Stimulated activated CD8-positive, alpha-beta memory T cell treated with anti-CD3 and anti-CD28 coated beads, Interleukin-7, amount 100 ng/mL, for 48 hours (primary cell): Measurements from ENCODE around the gene ME3.

Experiments used
- DNase-seq, 2 donors: peaks; one replicate each; pipeline ENCODE4 v3.0.0-alpha.2; 2020; ENCODE audit warnings: low read depth in 1 of 2; ENCODE audit errors: extremely low read depth in 1 of 2

Gene ME3

DNA sequence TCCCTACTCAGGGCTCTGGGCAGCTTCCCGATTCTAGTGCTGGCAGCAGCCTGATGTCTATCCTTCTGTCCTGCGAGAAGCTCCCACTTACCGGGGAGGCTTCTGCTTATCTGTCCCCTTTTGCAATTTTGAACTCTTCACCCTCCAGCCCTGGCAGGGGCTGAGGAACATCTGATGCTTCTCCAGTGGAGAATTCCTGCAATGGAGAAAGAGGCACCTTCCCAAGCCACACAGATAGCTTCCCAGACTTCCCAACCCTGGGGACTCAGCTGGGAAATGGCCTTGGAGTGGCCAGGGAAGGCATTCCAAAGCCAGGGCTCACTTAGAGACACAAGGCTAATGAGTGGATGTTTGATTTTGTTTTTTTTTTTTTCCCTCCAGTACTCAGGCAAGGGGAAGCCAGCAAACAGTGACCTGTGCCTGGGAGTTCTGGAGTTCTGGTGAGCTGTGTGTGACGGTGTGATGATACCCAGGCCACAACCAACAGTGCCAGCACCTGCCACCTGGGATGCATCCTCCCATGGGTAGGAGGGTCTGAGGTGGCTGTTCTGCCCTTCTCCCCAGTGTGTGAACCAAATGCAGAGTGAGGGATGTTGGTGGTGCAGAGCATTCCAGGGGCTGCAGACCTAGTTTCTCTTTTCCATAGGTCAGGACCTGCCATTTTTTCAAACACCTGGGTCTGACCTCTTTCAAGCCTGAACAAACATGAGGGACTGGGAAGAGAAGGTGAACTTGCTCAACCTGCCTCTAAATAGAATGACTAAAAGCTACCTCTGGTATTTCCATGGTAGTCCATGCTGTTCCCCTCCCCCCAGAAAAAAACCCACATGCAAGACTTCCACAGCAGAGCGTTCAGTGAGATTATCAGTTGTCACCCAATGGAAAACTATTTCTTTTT lies 202.7 kb downstream of the ME3 start:
- no peak for DNase-seq

DNA sequence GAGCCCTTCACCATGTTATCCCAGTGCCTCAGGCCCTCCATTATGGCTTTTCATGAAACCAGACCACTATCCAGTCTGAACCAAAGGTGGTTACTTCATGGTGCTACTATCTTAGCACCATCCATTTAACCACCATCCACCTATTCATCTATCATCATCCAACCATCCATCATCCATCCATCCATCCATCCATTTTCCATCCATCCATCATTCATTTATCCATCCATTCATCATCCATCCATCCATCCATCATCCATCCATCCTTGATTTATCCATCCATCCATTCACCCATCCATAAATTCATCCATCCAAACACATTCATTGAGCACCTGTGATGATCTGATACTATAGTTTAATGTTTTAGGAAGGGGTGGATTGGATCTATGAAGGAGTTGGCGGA lies 204.2 kb downstream of the ME3 start:
- DNase-seq: no peak

DNA sequence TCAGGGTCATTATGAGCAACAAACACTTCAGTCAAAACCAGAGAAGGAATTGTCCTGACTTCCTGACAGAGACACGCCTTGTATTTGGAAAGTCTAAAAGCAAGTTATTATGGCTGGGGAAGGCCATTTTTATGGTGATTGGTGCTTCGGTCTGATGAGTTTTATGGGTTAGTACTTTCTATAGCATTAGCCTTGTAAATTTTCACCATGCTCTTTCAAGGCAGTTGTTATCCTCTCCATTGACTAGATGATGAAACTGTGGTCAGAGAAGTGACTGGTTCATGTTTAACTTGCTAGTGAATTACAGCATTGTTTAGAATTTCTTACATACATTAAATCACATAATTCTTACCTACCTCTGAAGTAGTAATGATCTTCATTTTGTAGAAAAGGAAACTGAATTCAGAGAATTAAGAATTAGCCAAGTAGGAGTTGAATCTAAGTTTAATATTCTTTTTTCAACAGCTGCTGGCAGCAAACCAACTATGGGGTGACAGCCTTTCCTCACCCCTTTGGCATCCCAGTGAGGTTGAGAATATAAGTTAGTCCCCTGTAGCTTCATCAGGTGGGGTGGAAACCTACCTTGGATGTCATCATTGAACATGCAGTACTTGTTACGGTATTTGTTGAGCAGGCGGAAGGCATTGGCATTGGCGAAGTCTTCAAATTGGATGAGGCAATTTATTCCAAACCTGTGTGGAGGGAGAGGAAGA lies 207.8 kb downstream of the ME3 start:
- no peak for DNase-seq

DNA sequence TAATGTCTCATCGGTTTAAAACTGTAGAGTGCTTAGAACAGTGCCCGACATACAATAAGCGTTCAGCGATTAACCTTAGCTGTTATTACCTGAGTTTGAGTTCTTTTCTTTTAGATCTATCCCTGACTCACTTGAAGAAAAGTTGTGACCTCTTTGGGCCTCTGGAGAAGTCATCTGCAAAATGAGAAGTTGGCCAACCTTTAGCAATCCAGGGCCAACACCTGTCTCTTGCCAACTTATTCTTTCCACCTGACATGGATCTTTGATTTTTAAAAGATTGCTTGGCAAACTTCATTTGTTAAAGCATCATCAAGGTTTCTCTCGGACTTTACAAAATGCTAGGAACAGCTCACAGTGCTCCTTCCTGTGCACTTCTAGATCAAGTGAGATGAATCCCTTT lies 208.5 kb downstream of the ME3 start:
- DNase-seq: no peak

DNA sequence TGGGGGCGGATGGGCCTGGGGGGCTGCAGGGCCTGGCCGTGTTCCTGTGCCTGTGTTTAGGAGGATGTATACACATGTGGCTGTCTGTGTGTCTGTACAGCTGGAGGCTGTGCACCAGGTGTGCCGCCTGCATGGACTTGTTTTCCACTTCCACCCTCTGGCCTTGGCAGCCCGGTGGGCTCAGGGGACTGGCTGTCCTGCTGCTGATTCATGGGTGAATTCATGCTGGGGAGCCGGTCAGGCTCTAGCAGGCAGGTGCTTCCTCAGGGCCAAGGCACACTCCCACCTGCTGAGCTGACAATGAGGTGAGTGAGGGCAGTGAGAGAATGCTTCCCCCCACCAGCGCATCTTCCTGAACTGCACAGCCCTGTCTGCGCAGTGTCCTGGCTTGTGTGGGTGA lies 209.3 kb downstream of the ME3 start:
- no peak for DNase-seq

DNA sequence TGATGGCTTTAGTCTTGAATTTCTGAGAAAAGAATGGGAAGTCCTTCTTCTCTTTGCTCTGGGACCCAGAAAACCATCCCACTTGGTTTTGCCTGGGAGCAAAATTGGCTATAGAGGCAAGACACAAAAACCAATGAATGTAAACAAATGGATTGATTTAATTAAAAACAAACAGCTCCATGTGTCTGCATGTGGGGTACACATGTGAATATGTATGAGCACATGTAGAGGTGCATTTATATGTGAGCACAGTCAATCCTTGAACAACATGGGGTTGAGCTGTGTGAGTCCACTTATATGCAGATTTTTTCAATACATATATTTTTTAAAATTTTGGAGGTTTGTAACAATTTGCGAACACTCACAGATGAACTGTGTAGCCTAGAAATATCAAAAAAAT lies 210.5 kb downstream of the ME3 start:
- DNase-seq: no peak

DNA sequence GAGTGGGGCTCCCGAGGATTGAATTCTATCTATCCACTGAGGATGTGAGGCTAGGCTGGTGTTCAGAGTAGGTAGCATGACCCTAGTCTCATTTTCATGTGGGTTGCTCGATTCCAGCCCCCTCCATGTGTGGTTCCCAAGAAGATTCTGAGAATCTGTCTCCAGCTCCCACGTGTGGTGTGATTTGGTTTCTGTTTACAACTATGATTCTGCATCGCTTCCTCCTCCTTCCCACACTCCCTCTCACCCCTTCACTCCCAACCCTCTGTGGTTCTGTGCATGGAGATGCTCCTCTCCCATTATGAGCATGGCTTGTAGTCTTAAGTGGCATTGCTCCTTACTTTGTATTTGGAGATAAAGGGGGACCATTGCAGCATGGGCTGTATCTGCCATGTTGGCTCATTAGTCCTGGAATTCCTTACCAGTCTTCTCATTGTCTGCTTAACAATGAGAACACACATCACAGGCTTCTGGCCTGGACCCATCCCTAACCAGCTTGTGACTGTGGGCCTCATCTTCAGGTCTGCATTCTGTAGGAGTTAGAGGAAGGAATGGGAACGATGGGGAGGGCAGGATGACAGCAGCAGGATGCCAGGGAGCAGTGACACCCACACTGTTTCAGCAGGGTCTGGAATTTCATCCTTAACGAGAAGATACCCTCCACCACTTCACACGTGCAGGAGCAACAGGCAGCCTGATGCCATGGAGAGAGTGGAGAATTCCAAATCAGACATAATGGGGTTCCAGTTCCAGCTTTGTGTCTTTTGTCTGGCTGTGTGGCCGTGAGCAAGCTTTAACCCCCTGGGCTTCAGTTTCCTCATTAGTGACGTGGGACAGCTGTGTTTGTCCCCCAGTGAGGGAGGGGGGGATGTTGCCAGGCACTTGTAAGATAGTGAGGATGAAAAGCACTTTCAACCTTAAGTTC lies 211.7 kb downstream of the ME3 start:
- DNase-seq: no peak

DNA sequence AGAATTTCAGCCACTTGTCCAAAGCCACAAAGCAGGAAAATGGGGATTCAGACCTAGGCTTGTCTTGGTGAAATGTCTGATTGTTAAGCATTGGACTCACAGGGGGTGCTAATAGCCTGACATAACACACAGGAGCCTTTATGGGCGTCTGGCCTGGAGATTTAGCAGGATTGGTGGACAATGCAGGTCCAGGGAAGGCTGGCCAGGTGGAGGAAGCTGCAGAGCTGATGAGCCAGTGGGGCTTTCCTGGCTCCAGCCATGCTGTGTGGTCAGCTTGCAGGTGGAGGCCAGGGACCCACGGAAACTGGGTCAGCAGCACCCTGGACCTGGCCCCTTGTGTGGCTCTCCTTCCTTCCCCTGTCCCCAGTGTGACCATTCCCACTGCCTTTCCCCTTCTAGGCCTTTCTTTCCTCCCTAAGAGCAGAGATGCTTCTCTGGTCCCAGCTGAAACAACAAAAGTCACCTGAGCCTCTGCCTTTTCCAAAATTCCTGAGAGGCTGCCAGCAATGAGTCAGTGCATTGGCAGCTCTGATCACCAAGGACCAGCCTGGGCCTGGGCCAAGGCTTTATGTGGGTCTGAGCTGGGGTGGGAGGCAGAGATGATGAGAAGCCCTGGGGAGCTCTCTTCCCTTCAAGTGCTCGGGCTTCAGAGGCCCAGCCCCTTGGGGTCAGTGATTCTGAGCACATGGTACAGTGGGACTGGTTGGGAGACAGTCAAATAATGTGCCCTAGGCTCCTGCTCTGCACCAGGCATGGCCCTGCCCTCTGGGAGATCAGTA lies 212.5 kb downstream of the ME3 start:
- DNase-seq: no peak

DNA sequence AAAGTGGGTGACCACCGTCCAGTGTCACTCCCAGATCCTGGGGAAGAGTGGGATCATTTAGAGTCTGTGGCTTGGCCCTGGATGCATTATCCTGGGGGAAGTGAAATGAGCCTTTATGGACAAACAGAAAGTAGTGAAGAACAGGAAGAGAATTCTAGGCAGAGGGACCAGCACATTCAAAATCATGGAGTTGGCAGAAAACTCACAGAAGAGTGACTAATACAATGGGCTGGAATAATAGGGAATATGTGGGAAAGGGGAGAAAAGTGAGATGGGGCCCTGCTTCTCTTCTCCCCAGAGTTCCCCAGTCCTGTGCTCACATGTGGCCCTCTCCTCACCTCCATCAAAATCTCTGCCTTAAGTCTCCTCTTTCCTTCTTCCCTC lies 213.4 kb downstream of the ME3 start:
- DNase-seq: no peak

DNA sequence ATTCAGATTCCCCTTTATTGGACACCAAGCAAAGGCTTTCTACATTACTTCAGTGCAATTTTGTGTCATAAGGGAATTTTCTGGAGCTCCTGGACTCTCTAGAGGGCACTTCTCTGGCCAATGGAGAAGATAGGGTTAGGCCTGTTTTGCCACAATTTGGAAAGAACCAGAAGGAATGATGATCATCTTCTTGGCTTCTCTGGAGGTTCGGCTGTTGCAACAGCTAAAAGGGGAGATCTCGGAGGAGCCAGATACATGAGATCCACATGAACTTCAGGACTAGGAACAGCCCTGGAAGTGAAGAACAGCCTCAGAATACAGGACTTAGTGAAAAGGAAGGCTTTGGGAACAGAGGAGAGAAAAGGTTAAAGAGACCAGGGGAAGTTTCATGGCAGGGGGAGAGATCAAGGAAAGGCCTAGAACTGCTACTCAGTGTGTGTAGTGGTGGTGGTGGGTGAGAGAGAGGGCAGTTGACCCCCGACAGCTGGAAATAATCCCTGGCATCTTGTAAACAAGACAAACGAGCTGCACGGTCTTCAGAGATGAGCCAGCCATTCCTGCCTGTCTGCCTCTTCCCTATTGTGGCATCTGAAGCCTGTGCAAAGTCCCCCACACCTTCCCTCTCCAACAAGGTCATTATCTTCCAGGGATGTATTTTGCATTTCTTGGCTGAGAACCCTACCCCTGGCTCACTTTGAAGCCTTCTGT lies 214.0 kb downstream of the ME3 start:
- no peak for DNase-seq

DNA sequence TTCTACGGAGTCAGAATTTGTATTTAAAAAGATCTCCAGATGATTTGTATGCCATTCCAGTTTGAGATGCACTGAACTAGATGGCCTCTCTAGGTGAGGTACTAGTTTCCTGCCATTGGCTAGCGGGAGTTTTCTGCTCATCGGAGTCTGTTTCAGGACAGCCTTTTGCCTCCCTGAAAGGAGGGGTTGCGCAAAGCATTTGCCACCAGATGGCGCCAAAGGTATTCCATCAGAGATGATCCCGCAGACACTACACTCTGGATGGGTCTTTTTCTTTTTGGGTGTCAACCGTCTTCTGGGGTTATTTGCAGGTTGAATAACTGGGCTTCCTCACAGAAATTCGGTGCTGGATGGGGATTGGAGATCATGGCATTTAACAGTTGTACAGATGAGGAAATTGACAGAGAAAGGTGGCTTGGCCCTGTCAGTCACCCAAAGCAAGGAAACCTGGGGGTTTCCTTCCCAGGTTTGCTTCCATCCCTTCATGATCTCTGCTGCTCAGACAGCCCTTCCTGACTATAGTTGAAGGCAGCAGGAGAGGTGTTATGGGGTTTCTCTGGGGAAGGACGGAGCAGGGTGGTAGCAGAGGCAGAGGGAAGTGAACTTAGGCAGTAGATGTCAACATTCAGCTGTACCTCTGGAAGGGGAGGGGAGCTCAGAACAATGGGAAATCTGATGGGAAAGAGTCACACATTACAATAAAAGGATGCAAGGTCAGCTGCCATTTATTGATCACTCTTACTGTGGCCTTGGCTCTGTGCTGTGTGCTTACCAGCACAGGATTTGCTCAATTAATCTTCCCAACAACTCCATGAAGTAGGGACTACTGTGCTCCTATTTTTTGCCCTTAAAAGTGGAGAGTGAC lies 216.1 kb downstream of the ME3 start:
- peak; percentile 53 to 64 for DNase-seq

DNA sequence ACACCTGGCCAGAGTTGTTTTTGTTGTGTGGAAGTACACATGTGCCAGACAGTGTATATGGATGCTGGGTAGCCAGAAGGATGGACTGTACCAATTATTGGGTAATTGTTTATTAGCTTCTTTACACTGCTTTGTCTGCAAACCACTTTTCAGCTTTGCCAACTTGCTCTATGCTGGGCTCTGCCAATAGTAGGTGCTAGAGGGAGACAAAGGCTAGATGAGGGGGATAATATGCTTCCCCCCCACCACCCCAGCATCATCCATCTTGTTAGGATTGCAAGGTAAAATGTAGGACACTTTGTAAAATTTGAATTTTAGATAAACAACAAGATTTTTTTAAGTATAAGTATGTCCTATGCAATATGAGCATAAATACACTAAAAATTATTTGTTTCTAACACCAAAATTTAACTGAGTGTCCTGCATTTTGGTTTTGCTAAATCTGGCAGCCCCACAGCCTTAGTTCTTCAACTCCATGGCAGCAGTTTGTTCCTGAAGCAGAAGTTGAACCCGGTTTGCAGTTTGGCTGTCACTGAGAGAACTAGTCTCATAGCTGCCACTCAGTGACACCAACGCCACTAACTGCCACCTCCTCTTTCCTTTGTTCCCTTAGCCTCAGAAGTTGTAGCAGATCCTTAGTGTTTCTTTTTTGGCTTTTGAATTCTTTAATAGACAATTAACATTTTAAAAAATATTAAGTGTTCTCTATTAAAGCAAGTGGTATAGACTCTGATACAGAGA lies 219.0 kb downstream of the ME3 start:
- DNase-seq: no peak

DNA sequence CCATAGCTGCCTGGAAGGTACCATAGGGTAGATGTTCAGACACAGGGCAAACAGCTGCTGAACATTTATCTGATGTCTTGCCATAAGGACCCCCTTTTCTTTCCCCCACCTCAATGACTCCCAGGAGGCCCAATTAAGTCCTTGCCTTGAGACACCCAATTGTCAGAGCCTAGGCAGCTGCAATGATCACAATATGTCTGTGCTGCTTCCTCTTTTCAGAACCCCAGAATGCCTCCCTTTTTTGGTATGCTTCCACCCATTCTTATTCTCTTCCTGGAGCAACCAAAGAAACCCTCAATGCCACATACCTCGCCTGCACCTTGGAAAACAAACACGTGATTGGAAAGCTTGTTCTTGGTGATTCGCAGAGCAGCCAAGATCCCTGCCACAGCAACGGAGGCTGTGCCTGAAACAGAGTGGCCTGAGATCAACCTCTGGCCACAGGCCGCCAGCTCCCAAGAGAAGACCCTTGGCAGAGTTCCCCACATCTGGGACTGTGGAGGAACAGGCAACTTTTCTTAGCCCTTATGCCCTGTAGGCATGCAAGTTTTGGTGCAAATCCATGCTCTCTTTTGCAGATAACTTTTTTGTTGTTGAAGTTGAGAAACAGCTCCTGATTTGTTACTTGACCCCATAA lies 222.3 kb downstream of the ME3 start:
- no peak for DNase-seq

DNA sequence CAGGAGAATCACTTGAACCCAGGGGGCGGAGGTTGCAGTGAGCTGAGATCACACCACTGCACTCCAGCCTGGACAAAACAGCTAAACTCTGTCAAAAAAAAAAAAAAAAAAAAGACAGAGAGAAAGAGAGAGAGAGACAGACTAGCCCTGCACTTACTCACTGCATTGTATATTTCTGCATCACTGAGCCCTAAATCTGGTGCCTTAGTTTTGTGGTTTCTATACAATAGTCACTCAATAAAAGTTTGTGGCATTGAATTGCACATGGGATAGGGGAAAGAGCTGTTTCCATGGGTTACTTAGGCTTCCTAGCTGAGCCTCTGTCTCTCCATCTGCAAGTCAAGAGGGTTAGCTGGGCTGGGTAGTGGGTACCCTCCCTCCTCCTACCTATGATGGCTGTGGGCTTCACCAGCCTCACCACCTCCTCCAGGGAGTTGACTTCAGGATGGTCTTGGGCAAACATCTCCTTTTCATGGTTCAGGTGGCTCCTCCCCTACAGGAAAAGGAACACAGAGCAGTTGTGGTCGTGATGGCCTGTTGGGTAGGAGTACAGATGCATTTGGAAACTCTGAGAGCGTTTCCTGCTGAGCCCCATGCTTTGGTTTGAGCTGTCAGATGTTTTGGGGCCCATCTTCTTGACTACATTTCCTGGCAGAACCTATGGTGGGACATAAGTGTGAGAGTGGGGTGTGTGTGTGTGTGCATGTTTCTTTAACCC lies 224.5 kb downstream of the ME3 start:
- peak in 1 of 2 donors; percentile 39 for DNase-seq

DNA sequence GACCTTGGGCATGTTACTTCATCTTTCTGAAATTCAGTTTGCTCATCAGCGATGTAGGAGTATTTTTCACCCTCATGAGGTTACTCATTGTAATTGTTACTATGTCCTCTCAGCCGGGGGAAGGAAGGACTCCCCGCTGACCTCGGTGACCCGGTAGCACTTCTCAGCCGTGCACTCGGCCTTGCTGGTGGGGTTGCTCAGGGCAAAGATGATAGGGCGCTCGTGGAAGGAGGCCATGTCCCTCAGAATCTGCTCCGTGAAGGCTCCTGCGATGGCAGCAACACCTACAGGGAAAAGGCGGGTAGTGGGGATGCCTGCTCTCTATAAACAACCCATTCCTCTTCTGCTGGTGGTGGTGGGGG lies 225.5 kb downstream of the ME3 start:
- DNase-seq: no peak

DNA sequence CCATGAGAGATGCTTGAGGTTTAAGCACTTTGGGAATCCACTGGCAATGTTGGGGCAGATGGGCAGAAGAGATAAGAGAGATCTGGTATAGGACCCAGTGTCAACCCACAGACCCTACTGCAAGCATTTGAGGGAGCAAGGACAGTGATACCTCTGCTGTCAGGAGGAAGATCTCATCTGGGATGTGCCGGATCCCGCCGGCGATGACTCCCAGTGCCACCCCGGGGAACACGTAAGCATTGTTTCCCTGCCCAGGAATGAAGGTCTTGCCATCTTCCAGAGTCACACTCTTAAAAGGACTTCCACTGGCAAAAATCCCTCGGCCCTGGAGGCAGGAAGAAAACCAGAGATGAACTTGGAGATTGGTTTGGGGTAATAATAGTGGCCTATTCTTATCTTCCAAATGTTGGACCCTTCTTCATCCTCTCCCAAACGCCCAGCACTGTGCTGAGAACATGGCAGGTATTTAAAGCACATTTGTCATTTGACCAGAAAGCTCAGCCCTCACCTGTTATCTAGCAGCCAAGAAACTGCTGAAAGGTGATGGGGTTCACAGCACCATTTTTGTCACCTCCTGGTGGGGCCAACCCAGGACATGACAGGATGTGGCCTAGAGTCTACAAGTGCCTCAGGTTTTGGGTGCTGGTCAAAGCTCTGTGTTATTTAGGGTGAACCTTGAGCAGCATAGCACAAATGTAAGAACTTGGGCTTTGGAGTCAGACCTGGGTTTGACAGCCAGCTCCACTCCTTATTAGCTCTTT lies 226.1 kb downstream of the ME3 start:
- no peak for DNase-seq

DNA sequence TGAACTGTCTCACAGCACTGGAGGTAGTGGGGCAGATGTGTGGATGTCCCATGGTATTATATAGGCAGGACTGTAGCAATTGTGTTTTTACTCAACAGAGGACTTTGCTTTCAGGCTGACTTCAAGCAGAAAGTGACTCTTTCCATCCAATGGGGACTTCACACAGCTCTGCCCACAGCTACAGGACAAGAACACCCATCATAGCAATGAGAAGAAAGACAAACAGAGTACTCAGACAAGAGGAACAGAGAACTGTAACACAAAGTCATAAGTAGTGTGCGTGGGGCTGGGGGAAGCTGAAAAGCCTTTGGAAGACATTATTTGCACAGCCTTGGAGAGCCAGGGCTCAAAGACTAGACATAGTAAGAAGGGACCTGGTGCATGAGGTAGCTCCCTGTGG lies 227.4 kb downstream of the ME3 start:
- no peak for DNase-seq
